Measurements from ENCODE around the gene PTPN3.

Gene PTPN3

DNA sequence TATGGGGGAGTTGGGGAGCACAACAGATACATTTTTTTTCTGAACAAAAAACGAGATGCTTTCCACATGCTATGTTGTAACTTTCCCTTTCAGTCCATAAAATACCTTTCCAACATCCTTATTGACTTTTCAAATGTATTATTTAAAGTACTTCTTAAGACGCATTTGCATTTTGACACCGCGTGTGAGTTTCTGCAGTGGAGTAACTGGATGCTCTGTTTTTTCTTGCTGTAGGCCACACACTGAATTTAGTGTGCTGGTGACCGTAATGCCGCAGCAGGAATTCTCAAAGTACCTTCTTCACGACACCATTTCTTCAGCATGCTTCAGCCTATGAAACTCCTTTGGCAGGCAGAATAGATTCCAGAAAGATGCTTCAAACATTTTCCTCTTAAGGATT lies 163.0 kb downstream of the PTPN3 start:
- no peak for DNase-seq (ENCODE audit: low read depth)
- H3K4me3 ChIP-seq (ENCODE audit: control insufficient read depth, low read depth, low read length): no peak overlapping the region
- TF ChIP-seq, protein P1, sequence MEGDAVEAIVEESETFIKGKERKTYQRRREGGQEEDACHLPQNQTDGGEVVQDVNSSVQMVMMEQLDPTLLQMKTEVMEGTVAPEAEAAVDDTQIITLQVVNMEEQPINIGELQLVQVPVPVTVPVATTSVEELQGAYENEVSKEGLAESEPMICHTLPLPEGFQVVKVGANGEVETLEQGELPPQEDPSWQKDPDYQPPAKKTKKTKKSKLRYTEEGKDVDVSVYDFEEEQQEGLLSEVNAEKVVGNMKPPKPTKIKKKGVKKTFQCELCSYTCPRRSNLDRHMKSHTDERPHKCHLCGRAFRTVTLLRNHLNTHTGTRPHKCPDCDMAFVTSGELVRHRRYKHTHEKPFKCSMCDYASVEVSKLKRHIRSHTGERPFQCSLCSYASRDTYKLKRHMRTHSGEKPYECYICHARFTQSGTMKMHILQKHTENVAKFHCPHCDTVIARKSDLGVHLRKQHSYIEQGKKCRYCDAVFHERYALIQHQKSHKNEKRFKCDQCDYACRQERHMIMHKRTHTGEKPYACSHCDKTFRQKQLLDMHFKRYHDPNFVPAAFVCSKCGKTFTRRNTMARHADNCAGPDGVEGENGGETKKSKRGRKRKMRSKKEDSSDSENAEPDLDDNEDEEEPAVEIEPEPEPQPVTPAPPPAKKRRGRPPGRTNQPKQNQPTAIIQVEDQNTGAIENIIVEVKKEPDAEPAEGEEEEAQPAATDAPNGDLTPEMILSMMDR (IDR thresholded peaks at IDR 0.05; ENCODE audit: control insufficient read depth, insufficient read depth, low read depth, low read length, missing control alignments): no peak

DNA sequence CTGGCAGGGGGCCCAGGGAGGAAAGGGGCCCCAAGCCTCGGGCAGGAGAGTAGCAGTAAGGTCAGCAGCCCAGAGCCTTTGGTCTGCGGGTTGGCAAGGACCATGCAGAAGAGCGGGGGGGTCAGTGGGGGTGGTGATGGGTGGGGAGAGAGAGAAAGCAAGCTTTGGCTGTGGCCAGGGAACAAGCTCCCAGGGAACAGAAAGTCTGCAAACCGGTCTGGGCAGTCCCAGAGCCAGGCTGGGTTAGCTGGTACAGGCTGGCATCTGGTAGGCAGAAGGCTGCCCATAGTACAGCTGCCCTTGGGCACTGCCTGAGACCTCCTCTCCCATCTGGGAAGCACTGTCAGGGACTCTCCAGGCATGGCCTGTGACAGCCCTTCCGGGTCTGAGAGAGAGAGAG lies 166.8 kb downstream of the PTPN3 start:
- DNase-seq (ENCODE audit: low read depth): no peak
- no peak overlapping the region for H3K4me3 ChIP-seq (ENCODE audit: control insufficient read depth, low read depth, low read length)
- TF ChIP-seq, protein P1 (IDR thresholded peaks at IDR 0.05; ENCODE audit: control insufficient read depth, insufficient read depth, low read depth, low read length, missing control alignments): no peak

DNA sequence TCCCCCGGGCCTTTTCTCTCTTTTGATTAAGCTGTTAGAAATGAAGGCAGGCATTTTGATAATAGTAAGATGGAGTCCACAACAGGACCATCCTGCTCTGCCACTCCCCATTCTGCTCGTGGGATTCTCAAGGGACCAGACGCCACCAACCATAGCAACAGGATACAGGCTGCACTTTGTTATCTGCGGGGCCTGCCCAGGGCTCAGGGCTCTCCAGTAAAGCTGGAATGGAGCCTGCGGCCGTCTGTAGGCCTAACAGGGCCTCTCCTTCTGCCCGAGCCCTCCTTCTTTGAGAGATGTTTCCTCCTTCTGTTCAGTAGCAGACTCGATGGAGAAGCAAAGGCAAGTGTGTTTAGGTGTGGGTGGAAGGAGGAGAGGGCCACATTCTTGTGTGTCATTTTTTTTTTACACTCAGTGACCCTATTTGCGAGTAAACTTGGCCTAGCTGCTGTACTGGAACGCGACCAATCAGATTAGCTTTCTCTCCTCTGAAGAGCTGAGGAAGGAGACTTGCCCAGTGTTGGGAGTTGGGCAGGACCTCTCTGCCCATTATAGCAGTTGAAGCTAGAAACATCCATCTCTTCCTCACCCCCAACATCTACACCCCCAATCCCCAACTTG lies 168.4 kb downstream of the PTPN3 start:
- TF ChIP-seq, protein P1 (IDR thresholded peaks at IDR 0.05; ENCODE audit: control insufficient read depth, insufficient read depth, low read depth, low read length, missing control alignments): no peak
- DNase-seq (ENCODE audit: low read depth): no peak
- no peak overlapping the region for H3K4me3 ChIP-seq (ENCODE audit: control insufficient read depth, low read depth, low read length)

DNA sequence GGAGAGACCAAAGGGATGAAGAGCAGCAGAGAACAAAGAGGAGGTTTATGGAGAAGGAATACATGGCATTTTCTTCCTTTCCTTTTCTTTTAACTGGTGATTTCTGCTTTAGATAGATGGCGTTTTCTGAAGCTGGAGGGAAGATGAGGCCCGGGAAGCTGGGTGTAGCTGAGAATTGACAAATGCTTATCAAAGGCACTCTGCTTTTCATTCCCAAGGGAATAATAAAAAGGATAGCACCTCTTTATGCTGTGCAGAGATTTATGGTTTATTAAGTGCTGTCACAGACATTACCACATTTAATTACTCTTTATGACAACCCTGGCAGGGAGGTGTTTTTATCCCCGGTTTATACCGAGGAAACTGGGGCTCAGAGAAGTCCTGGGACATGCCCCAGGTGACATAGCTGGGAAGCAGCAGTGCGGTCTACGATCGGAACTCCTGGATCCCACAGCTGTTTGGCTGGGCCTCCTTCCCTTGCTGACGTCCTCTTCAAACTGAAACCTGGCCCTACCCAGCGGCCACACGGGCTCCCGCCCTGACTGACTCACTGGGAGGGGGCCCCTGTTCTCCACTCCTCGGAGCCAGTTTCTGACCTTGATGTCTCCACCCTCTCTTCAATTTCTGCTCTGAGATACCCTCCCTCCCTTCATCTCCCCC lies 169.0 kb downstream of the PTPN3 start:
- TF ChIP-seq, protein P1 (IDR thresholded peaks at IDR 0.05; ENCODE audit: control insufficient read depth, insufficient read depth, low read depth, low read length, missing control alignments): no peak
- no peak for DNase-seq (ENCODE audit: low read depth)
- no peak overlapping the region for H3K4me3 ChIP-seq (ENCODE audit: control insufficient read depth, low read depth, low read length)
